B cell (primary cell): ENCODE data around the gene PDZRN3.

Source experiments
- EZH2 ChIP-seq: IDR thresholded peaks from 2 replicates; pipeline ENCODE4 v1.6.1; 2012; ENCODE audit warnings: borderline replicate concordance, low read depth, mild to moderate bottlenecking, moderate library complexity, low read length; ENCODE audit not compliant: insufficient read depth, poor library complexity, severe bottlenecking
- TF ChIP-seq, protein P1 (sequence below): fragments of 200-600 bp; IDR thresholded peaks from one replicate; pipeline ENCODE4 v1.8.0; 2022; ENCODE audit warnings: antibody characterized with exemption, mild to moderate bottlenecking

DNA sequence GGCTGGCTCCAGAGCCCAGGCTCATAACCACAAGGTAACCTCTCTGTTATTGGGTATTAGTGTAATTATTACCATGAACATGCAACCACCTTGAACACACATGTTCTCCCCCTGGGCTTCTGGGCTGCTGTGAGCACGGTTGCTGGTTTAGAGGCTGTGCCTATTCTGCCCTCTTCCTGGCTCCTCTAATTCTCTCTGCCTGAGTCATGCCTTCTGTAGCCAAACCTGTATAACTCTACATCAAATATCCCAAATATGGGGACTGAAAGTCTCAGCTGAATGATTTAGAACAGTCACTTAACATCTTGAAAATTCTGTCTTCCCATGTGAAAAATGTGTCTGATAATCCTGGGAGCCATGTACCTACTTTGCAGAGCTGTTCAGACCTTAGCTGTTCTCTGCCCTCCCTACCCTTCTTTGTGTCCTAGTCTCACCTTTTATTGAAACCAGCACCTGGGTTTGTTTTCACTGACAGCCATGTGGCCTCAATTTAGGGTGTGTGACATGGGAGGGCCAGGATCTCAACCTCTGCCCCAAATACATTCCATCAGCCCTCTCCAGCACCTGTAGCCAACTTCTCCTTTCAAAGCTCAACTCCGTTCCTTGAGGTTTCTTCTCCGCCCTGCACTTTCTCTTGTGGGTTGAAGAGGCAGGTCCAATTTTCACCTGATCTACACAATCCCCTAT, 60.7 kb downstream of the PDZRN3 start:
- TF ChIP-seq, protein P1, sequence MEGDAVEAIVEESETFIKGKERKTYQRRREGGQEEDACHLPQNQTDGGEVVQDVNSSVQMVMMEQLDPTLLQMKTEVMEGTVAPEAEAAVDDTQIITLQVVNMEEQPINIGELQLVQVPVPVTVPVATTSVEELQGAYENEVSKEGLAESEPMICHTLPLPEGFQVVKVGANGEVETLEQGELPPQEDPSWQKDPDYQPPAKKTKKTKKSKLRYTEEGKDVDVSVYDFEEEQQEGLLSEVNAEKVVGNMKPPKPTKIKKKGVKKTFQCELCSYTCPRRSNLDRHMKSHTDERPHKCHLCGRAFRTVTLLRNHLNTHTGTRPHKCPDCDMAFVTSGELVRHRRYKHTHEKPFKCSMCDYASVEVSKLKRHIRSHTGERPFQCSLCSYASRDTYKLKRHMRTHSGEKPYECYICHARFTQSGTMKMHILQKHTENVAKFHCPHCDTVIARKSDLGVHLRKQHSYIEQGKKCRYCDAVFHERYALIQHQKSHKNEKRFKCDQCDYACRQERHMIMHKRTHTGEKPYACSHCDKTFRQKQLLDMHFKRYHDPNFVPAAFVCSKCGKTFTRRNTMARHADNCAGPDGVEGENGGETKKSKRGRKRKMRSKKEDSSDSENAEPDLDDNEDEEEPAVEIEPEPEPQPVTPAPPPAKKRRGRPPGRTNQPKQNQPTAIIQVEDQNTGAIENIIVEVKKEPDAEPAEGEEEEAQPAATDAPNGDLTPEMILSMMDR: no peak
- no peak for TF ChIP-seq EZH2
